HG03064 (cell line): ENCODE measurements around the gene DUOXA2.
"Not testable (repeated sequence)": the region's sequence is repeated elsewhere in the genome, so short reads cannot be mapped to it uniquely, and the experiment has no call there.

ENCODE experiments used
- ATAC-seq: cut with Tn5 transposase; IDR thresholded peaks from one replicate; pipeline ENCODE4 v1.9.1; 2021; ENCODE audit warnings: low read depth; ENCODE audit not compliant: unreplicated experiment

Gene DUOXA2

GRCh38 chr15:45094358-45094730 lies 19.8 kb upstream of the DUOXA2 start:
- no peak for ATAC-seq

- no peak for ATAC-seq
Measured at GRCh38 chr15:45095661-45096060, 18.5 kb upstream of the DUOXA2 start.

- ATAC-seq, result no peak
Measured at GRCh38 chr15:45097466-45097865, 16.7 kb upstream of the DUOXA2 start.

DNA sequence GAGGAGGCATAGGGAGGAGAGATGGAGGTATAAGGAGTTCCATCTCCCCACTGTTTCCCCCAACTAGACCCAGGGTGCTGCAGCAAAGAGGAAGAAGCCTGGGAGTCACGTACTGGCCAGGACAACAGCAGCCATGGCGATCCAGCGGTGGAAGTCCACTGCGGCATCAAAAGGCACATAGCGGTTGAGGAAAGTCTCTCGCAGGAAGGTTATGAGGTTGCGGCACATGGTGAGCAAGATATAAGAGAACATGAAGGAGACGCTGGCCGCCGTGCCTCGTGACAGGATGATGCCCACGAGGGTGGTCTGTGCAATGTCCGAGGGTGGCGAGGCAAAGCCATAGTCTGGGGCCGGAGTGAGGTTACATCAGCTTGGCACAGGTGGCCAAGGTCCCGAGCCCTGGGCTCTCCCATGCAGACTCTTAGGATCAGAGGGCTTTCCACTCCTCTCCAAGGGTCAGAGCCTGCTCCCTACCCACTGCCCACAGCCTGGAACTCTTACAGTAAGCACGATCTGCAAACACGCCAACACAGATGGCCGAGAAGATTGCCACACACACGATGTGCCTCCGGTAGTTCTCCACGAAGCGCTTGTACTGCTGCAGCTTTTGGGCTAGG lies 14.5 kb upstream of the DUOXA2 start:
- no peak for ATAC-seq

GRCh38 chr15:45100884-45101625 lies 13.1 kb upstream of the DUOXA2 start:
- ATAC-seq, result no peak

DNA sequence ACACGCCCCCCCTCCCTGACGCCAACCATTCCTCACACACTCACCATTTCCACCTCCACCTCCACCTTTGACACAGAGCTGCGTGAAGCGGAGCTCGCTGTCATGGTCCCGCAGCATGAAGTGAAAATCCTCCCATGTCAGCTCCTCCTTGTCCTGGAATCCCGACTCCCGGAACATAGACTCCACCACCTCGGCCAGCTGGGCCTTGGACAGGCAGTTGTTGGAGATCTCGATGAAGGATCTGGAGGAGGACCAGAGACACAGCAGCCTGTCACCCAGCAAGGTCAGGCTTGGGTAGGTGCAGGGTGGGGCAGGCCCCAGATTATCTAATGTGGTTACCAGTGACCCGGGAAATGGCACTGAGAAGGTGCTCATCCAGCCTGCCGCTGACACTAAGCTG lies 12.4 kb upstream of the DUOXA2 start:
- no peak for ATAC-seq

- no peak for ATAC-seq
Measured at GRCh38 chr15:45102226-45102625, 11.9 kb upstream of the DUOXA2 start.

GRCh38 chr15:45104170-45104569 lies 10.0 kb upstream of the DUOXA2 start:
- not testable (repeated sequence) for ATAC-seq

GRCh38 chr15:45105586-45105985 lies 8.5 kb upstream of the DUOXA2 start:
- no peak for ATAC-seq

DNA sequence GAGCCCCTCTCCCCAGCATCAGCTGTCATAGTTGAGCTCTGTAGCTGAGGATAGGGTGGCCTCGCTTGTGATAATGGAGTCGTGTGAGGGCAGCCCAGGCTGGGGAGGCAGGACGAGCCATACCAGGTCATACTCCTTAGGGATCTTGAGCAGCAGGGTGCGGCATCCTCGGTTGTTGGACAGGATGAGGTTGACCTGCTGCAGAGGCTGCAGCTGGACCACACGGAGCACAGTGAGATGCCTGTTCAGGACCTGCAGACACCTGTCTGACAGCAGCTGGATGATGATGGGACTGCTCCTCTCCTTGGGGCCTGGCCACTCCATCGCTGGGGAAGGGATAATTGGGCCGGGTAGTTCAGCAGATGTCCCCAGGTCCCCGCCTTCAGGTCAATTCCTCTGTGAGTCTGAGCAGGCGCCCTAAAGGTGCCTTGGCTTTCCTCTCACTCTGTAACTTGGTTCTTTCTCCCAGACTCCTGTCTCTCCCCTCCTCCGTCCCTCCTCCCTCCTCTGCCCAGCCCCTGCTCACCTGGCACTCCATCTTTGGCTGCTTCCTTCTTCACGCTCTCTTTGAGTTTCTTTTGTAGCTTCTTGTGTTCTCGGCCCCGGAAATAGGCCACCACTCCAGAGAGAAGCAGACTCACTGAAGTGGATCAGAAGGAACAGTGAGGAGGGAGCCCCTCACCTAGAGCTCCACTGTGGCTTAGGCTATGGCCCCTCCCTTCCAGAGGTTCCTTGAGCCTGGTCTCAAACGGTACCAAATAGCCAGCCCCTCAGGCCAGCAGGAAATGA lies 7.9 kb upstream of the DUOXA2 start:
- no peak for ATAC-seq

GRCh38 chr15:45107941-45108630 lies 6.0 kb upstream of the DUOXA2 start:
- ATAC-seq, result no peak

GRCh38 chr15:45110256-45110820 lies 3.8 kb upstream of the DUOXA2 start:
- no peak for ATAC-seq

DNA sequence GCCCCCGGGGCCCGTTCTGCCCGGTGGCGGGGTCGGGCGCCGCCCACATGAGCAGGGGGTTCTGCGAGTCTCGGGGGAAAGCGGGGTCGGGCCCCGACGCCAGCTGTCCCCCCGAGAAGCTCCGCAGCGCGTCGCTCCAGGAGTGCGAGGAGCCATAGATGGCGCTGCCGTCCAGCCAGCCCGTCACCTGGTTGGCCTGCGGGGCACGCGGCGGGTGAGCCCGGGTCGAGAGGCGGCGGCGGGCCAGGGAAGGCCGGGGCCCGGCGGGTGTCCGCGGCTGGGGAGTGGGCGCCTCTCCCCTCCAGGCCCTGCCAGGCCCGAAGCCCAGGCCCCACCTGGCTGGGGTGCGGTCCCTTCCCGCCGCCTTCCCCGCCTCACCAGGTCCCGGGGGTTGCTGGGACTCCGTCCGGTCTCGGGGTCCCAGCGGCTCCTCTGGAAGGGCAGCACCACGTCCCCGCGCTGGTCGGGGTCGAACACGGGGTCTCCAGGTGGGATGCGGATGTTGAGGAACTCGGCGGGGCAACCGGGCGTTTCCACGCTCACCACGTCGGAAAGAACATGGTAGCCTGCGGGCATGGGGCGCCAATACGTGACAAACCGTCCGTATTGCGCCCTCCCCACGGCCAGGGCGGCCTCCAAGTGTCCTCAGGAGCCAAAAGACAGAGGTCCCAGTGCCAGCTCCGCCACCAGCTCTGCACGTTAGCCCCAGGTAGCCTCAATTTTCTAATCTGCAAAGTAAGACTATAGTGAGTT lies 2.6 kb upstream of the DUOXA2 start:
- no peak for ATAC-seq

GRCh38 chr15:45112143-45112590 lies 2.0 kb upstream of the DUOXA2 start:
- no peak for ATAC-seq

DNA sequence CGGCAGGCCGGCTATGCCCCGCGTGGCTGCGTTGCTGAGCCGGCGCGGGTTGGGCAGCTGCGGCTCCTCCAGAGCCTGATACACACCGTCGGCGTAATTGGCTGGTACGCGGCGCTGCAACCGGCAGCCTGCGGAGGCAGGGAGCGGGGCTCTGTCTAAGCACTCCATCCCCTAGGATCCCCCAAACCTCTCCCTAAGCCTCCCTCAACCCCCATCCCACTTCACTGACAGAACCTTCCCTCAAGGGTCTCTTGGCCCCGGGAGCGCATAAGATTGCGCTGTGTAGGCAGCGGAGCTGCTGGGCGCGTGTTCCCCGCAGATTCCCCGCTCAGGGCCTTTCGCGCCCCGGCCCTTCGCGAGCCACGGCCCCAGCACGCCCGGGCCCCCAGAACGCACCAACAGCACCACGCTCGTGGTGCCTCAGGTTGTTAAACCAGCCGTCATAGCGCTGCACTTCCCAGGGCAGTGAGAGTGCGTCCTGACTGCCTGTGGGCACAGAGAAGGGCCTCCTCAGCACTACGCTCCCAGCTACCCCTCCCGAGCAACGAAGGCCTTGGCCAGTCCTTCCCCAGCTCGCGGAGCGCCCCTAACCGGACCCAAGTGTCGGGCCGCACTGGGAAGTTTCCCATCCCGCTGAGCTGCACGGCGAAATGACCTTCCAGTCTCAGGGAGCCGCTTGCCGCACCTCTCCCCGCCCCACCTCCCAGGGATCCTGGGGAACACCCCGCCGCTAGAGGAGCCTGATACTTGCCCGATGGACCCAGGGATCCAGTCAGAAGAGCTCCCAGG lies 1.3 kb upstream of the DUOXA2 start:
- ATAC-seq, result no peak

GRCh38 chr15:45113380-45113990 lies 641 bp upstream of the DUOXA2 start:
- no peak for ATAC-seq

- ATAC-seq, result no peak
Measured at GRCh38 chr15:45114751-45115085, 592 bp downstream of the DUOXA2 start.

DNA sequence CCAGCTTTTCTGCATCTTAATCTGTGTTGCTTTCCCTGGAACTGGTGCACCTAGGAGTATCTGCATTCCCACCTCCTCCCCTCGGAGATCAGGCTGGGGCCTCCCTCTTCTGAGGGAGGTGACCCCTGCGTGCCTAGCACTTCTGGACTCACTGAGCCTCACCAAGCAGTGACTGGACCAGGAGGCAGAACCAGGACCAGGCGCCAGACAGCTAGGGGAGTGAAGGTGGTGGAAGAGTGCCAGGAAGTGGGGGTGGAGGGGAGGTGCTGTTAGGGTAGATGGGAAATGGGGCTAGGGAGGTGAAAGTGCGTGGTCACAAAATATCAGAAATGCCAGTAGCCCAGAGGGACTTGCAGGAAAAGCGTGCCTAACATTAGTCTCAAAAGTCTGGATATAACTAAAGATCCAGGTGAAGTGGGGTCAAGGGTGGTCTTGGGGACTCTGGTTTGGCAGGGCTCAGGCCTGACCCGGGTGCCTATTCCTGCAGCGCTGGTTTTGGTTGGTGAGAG lies 1.2 kb downstream of the DUOXA2 start:
- ATAC-seq, result no peak

- ATAC-seq, result no peak
Measured at GRCh38 chr15:45116006-45116481, 1.9 kb downstream of the DUOXA2 start.
